GM18508 (cell line): ENCODE measurements around the gene ZDHHC14.

Source experiments
- ATAC-seq: cut with Tn5 transposase; IDR thresholded peaks from one replicate; pipeline ENCODE4 v1.9.1; 2021; ENCODE audit warnings: moderate number of reproducible peaks; ENCODE audit not compliant: insufficient read depth, unreplicated experiment

Gene ZDHHC14

GRCh38 chr6:157649311-157650260, 268.6 kb downstream of the ZDHHC14 start:
- no peak for ATAC-seq

GRCh38 chr6:157650261-157650640, 269.3 kb downstream of the ZDHHC14 start:
- ATAC-seq = no peak

GRCh38 chr6:157650801-157651200, 269.8 kb downstream of the ZDHHC14 start:
- no peak for ATAC-seq

- ATAC-seq = no peak
Measured at GRCh38 chr6:157651731-157652490, 270.9 kb downstream of the ZDHHC14 start.

GRCh38 chr6:157652601-157653363, 271.8 kb downstream of the ZDHHC14 start:
- ATAC-seq = no peak

GRCh38 chr6:157653521-157653920, 272.5 kb downstream of the ZDHHC14 start:
- ATAC-seq = no peak

GRCh38 chr6:157655139-157655538, 274.1 kb downstream of the ZDHHC14 start:
- no peak for ATAC-seq

GRCh38 chr6:157656437-157656997, 275.5 kb downstream of the ZDHHC14 start:
- ATAC-seq = no peak

GRCh38 chr6:157657754-157658153, 276.8 kb downstream of the ZDHHC14 start:
- ATAC-seq = no peak

GRCh38 chr6:157658301-157658700, 277.3 kb downstream of the ZDHHC14 start:
- no peak for ATAC-seq

GRCh38 chr6:157659536-157660271, 278.7 kb downstream of the ZDHHC14 start:
- no peak for ATAC-seq

- no peak for ATAC-seq
Measured at GRCh38 chr6:157660414-157660813, 279.4 kb downstream of the ZDHHC14 start.

GRCh38 chr6:157661652-157662051, 280.7 kb downstream of the ZDHHC14 start:
- no peak for ATAC-seq

GRCh38 chr6:157663261-157663660, 282.3 kb downstream of the ZDHHC14 start:
- ATAC-seq = no peak

GRCh38 chr6:157665180-157665579, 284.2 kb downstream of the ZDHHC14 start:
- ATAC-seq = no peak

- no peak for ATAC-seq
Measured at GRCh38 chr6:157666729-157667128, 285.7 kb downstream of the ZDHHC14 start.

GRCh38 chr6:157667211-157668008, 286.4 kb downstream of the ZDHHC14 start:
- no peak for ATAC-seq

- no peak for ATAC-seq
Measured at GRCh38 chr6:157668009-157668401, 287.0 kb downstream of the ZDHHC14 start.

GRCh38 chr6:157668713-157669112, 287.7 kb downstream of the ZDHHC14 start:
- no peak for ATAC-seq
